Measurements from ENCODE around the gene PARD3B. TPM values are rescaled to one million over a fixed set of nuclear protein-coding genes. Genes with fewer than 3 reads are reported as not detected.

The PARD3B gene
- polyA plus RNA-seq, 3 donors = not detected

GRCh38 chr2:204634564-204634963 is 89.3 kb downstream of the PARD3B start:
- H3K4me3 ChIP-seq (replicated peaks in 1 of 3; ENCODE audit: low read depth in 2 of 3, low read length in 3 of 3) = no peak overlapping the region
- no CpG with 5 or more reads among the region's 3 CpGs for WGBS (ENCODE audit: insufficient coverage)
- DNase-seq = no peak
- H3K9ac ChIP-seq (ENCODE audit: insufficient read depth, low read length, poor library complexity, severe bottlenecking) = no peak overlapping the region
- Mint-ChIP-seq H3K36me3 (no peaks in the 10 kb centered on the region), H3K4me1 (no peaks in the 10 kb centered on the region), H3K27me3 (ENCODE audit: low read depth in 3 of 3) (no peaks in the 10 kb centered on the region), H3K4me3 (no peak overlapping the region), H3K9me3 (peaks cover 0 to 11% (median 7%) of the 10 kb centered on the region in 7 donors), H3K27ac (no peak overlapping the region)
- no peaks in the 10 kb centered on the region for H3K9me3 ChIP-seq (replicated peaks in 1 of 2; ENCODE audit: control insufficient read depth in 1 of 2, insufficient read depth in 1 of 2, low read length in 2 of 2)
- H4K20me1 ChIP-seq (ENCODE audit: insufficient read depth, low read length) = no peaks in the 10 kb centered on the region
- no peak overlapping the region for H3K27ac ChIP-seq (ENCODE audit: low read depth in 1 of 2, low read length in 2 of 2)
- no peak for TF ChIP-seq CTCF (IDR thresholded peaks at IDR 0.05)
- H2AFZ ChIP-seq (ENCODE audit: insufficient read depth, low read depth, low read length, poor library complexity, severe bottlenecking) = no peak overlapping the region
- no peaks in the 10 kb centered on the region for H3K4me1 ChIP-seq (ENCODE audit: control insufficient read depth in 1 of 2, insufficient read depth in 2 of 2, low read length in 2 of 2)
- H3K27me3 ChIP-seq (ENCODE audit: control insufficient read depth in 2 of 2, insufficient read depth in 2 of 2, low read length in 2 of 2) = no peaks in the 10 kb centered on the region
- intact Hi-C loops (cut with micrococcal nuclease) = no loop called here
- no peak overlapping the region for H3K4me2 ChIP-seq (replicated peaks; ENCODE audit: extremely low read depth, low read length, poor library complexity, severe bottlenecking)
- H3K36me3 ChIP-seq (replicated peaks in 1 of 2; ENCODE audit: control insufficient read depth in 1 of 2, insufficient read depth in 2 of 2, low read length in 2 of 2) = no peaks in the 10 kb centered on the region
- H3K79me2 ChIP-seq (ENCODE audit: insufficient read depth, low read length) = no peaks in the 10 kb centered on the region

DNA sequence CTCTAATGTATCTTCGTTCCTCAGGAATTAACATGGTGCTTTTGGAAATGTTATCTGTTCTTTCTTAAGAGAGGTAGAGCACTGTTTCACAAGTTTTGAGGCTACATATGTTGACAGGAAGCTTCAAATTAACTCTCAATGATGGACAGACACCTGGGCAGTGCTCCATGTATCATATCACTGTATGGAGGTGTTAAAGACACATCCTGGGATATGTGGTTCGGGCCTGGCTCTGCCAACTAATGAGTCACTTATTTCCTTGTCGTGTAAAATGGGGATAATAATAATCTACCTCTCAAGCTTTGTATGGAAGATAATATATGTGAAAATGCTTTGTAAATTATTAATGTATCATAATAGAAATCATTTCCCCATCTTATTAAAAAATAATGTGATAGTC is 90.2 kb downstream of the PARD3B start:
- WGBS (ENCODE audit: insufficient coverage) = no CpG with 5 or more reads among the region's 3 CpGs
- Histone ChIP-seq H3K36me3 (replicated peaks in 1 of 2; ENCODE audit: control insufficient read depth in 1 of 2, insufficient read depth in 2 of 2, low read length in 2 of 2) (no peaks in the 10 kb centered on the region), H3K9ac (ENCODE audit: insufficient read depth, low read length, poor library complexity, severe bottlenecking) (no peak overlapping the region), H3K4me3 (replicated peaks in 1 of 3; ENCODE audit: low read depth in 2 of 3, low read length in 3 of 3) (no peak overlapping the region), H3K27ac (ENCODE audit: low read depth in 1 of 2, low read length in 2 of 2) (no peak overlapping the region), H2AFZ (ENCODE audit: insufficient read depth, low read depth, low read length, poor library complexity, severe bottlenecking) (no peak overlapping the region), H4K20me1 (ENCODE audit: insufficient read depth, low read length) (no peaks in the 10 kb centered on the region), H3K27me3 (ENCODE audit: control insufficient read depth in 2 of 2, insufficient read depth in 2 of 2, low read length in 2 of 2) (no peaks in the 10 kb centered on the region), H3K79me2 (ENCODE audit: insufficient read depth, low read length) (no peaks in the 10 kb centered on the region), H3K4me1 (ENCODE audit: control insufficient read depth in 1 of 2, insufficient read depth in 2 of 2, low read length in 2 of 2) (no peaks in the 10 kb centered on the region), H3K4me2 (replicated peaks; ENCODE audit: extremely low read depth, low read length, poor library complexity, severe bottlenecking) (no peak overlapping the region), H3K9me3 (replicated peaks in 1 of 2; ENCODE audit: control insufficient read depth in 1 of 2, insufficient read depth in 1 of 2, low read length in 2 of 2) (no peaks in the 10 kb centered on the region)
- intact Hi-C loops (cut with micrococcal nuclease) = no loop called here
- Mint-ChIP-seq H3K27ac (no peak overlapping the region), H3K4me1 (no peaks in the 10 kb centered on the region), H3K27me3 (ENCODE audit: low read depth in 3 of 3) (no peaks in the 10 kb centered on the region), H3K36me3 (no peaks in the 10 kb centered on the region), H3K9me3 (peaks cover 0 to 11% (median 7%) of the 10 kb centered on the region in 7 donors), H3K4me3 (no peak overlapping the region)
- TF ChIP-seq CTCF (IDR thresholded peaks at IDR 0.05) = no peak
- DNase-seq = no peak

Data from CD14-positive monocyte (primary cell).